Endodermal cell (in vitro differentiated cells): ENCODE results near the gene GLUD1. TPM values are rescaled to one million over a fixed set of nuclear protein-coding genes. Genes with fewer than 3 reads are reported as not detected.
"Not testable (repeated sequence)": the region's sequence is repeated elsewhere in the genome, so short reads cannot be mapped to it uniquely, and the experiment has no call there.

Source experiments
- DNase-seq: peaks from one replicate; pipeline ENCODE4 v3.0.0-alpha.2; 2017
- H3K27ac ChIP-seq: 2 replicates; pipeline ENCODE4 v1.5.1; 2013; ENCODE audit warnings: mild to moderate bottlenecking, low read depth, low read length, moderate library complexity
- H3K27me3 ChIP-seq: 2 replicates; pipeline ENCODE4 v1.6.1; 2013; ENCODE audit warnings: mild to moderate bottlenecking, low read length, moderate library complexity; ENCODE audit not compliant: insufficient read depth, control insufficient read depth, poor library complexity, severe bottlenecking
- H3K36me3 ChIP-seq: 2 replicates; pipeline ENCODE4 v1.7.0; 2013; ENCODE audit warnings: mild to moderate bottlenecking, low read length, moderate library complexity; ENCODE audit not compliant: control insufficient read depth, insufficient read depth
- H3K4me1 ChIP-seq: one replicate; pipeline ENCODE4 v1.7.0; 2013; ENCODE audit warnings: low read length; ENCODE audit not compliant: control insufficient read depth, insufficient read depth
- H3K4me3 ChIP-seq: 2 replicates; pipeline ENCODE4 v1.5.1; 2013; ENCODE audit warnings: mild to moderate bottlenecking, low read length, moderate library complexity
- H3K9ac ChIP-seq: 2 replicates; pipeline ENCODE4 v1.6.1; 2013; ENCODE audit warnings: mild to moderate bottlenecking, low read length, moderate library complexity; ENCODE audit not compliant: poor library complexity, severe bottlenecking; ENCODE audit errors: extremely low read depth
- H3K9me3 ChIP-seq: 2 replicates; pipeline ENCODE4 v1.6.1; 2013; ENCODE audit warnings: mild to moderate bottlenecking, low read length, moderate library complexity; ENCODE audit not compliant: control insufficient read depth
- H3K27ac Mint-ChIP-seq: 2 replicates; pipeline ENCODE4 v1.8.0; 2020; ENCODE audit warnings: mixed read lengths
- H3K27me3 Mint-ChIP-seq: 2 replicates; pipeline ENCODE4 v1.8.0; 2021; ENCODE audit warnings: mild to moderate bottlenecking, mixed read lengths; ENCODE audit not compliant: insufficient read depth
- H3K36me3 Mint-ChIP-seq: 2 replicates; pipeline ENCODE4 v1.8.0; 2020; ENCODE audit warnings: low read depth, mixed read lengths
- H3K4me1 Mint-ChIP-seq: 2 replicates; pipeline ENCODE4 v1.8.0; 2020; ENCODE audit warnings: mixed read lengths
- H3K4me3 Mint-ChIP-seq: 2 replicates; pipeline ENCODE4 v1.8.0; 2020; ENCODE audit warnings: mild to moderate bottlenecking, moderate library complexity, mixed read lengths
- H3K9me3 Mint-ChIP-seq: 2 replicates; pipeline ENCODE4 v1.8.0; 2020; ENCODE audit warnings: mild to moderate bottlenecking, mixed read lengths
- CTCF ChIP-seq: fragments of 200-600 bp; sonication (generic); conservative IDR thresholded peaks from 2 replicates; pipeline ENCODE4 v1.5.0; 2021; ENCODE audit warnings: antibody characterized with exemption, mild to moderate bottlenecking
- WGBS, 2 experiments: methylation state at CpG; one replicate each; pipeline versions ENCODE4 v1.1.5 to v1.1.7; 2013; ENCODE audit warnings: missing lambda C conversion rate in 2 of 2, mixed read lengths in 1 of 2; ENCODE audit not compliant: insufficient coverage in 1 of 2, insufficient read length in 1 of 2; 5-methylcytosine and 5-hydroxymethylcytosine counted together
- long read RNA-seq, 4 experiments: library from polyadenylated mRNA in 2 of 4; library from RNA in 1 of 4; library from capped mRNA in 1 of 4; stranded (forward) in 3 of 4; unstranded in 1 of 4; transcript quantifications; one replicate each; pipeline ENCODE4 v2.0.0, GENCODE V29; 2020 to 2021; ENCODE audit warnings: inconsistent platforms in 1 of 4
- polyA plus RNA-seq, 2 experiments: library from polyadenylated mRNA; stranded (reverse); fragments of 50-300 nt; gene quantifications; one replicate each; pipeline ENCODE4 v1.2.3, GENCODE V29; 2013
- total RNA-seq, 2 donors: library from RNA; stranded (reverse); fragmentation: NEBNext Ultra II Directional in 1 of 2; extraction: Animal tissue kit (Norgen Biotek cat#: 25700) in 1 of 2; gene quantifications; 2 replicates in 1 of 2; 3 replicates in 1 of 2; pipeline ENCODE4 v1.2.1, GENCODE V29; 2021

GLUD1 gene
- total RNA-seq = 100 to 1,000 TPM; 104 to 107 TPM
- polyA plus RNA-seq (2013, experiment 1 of 2) = 80.7 TPM
- polyA plus RNA-seq (2013, experiment 2 of 2) = 74.5 TPM
- long read RNA-seq, experiment 1, transcript GLUD1-201 (13 exons, 3,039 nt) = major isoform, 14 of 34 reads
- long read RNA-seq, experiment 1, partial matches to known transcripts = 8 of 34 reads
- long read RNA-seq, experiment 1, other reads (novel, unspliced or antisense) = 12 of 34 reads
- long read RNA-seq, experiment 2, transcript GLUD1-201 (13 exons, 3,039 nt) = major isoform, 218 of 247 reads
- long read RNA-seq, experiment 2, partial matches to known transcripts = 16 of 247 reads
- long read RNA-seq, experiment 2, other reads (novel, unspliced or antisense) = 13 of 247 reads
- long read RNA-seq, experiment 3, transcript GLUD1-201 (13 exons, 3,039 nt) = major isoform, 162 of 177 reads
- long read RNA-seq, experiment 3, partial matches to known transcripts = 6 of 177 reads
- long read RNA-seq, experiment 3, other reads (novel, unspliced or antisense) = 9 of 177 reads
- long read RNA-seq, experiment 4, partial matches to known transcripts = 1 of 1 reads
- long read RNA-seq, experiment 4, other reads (novel, unspliced or antisense) = 0 of 1 reads

GRCh38 chr10:87094373-87095235, at the start of gene GLUD1, which contains the start of gene SHLD2:
Gene GLUD1, minus strand, starts transcription at chr10:87094843. Its CDS starts 74 bp downstream, at chr10:87094769.
Gene SHLD2, plus strand, starts transcription at chr10:87095206. Its CDS starts 56,149 bp downstream, at chr10:87151355.
- Mint-ChIP-seq H3K27ac (peak within 1 kb of the TSS; percentile 96), H3K27me3 (no peaks in the 10 kb centered on the region), H3K4me1 (peaks cover 23% of the 10 kb centered on the region), H3K36me3 (peaks cover 19% of the 10 kb centered on the region), H3K9me3 (no peaks in the 10 kb centered on the region), H3K4me3 (peak within 1 kb of the TSS; percentile 85)
- Histone ChIP-seq H3K27ac (peak within 1 kb of the TSS; percentile 76), H3K36me3 (peaks cover 23% of the 10 kb centered on the region), H3K4me1 (peaks cover 7% of the 10 kb centered on the region), H3K9ac (peak within 1 kb of the TSS; percentile 86), H3K27me3 (no peaks in the 10 kb centered on the region), H3K4me3 (peak within 1 kb of the TSS; percentile 92), H3K9me3 (no peaks in the 10 kb centered on the region)
- 0% methylated on average over 23 to 91 of the region's 111 CpGs for WGBS, 2 experiments
- peak; percentile 96 for DNase-seq
- TF ChIP-seq CTCF = no peak

- not testable (repeated sequence) for H3K4me3 ChIP-seq, H3K4me3 Mint-ChIP-seq, H3K9me3 ChIP-seq, H3K4me1 ChIP-seq, H3K27ac ChIP-seq, H3K27me3 Mint-ChIP-seq, H3K4me1 Mint-ChIP-seq, H3K27me3 ChIP-seq, H3K27ac Mint-ChIP-seq, H3K36me3 ChIP-seq, H3K9ac ChIP-seq
- DNase-seq = peak; percentile 37
- Mint-ChIP-seq H3K9me3 (peaks cover 14% of the 10 kb centered on the region), H3K36me3 (peaks cover 13% of the 10 kb centered on the region)
- WGBS, 2 experiments = 93 to 94% methylated on average over 3 to 6 of the region's 6 CpGs
- TF ChIP-seq CTCF = peak; percentile 21
Measured at GRCh38 chr10:87143109-87143418, 48.4 kb upstream of the GLUD1 start.

GRCh38 chr10:87142230-87143108, 47.8 kb upstream of the GLUD1 start:
- H3K36me3 ChIP-seq, H3K27ac Mint-ChIP-seq, H3K27ac ChIP-seq, DNase-seq, H3K9ac ChIP-seq, H3K4me1 ChIP-seq, H3K4me3 ChIP-seq, H3K9me3 ChIP-seq, H3K4me1 Mint-ChIP-seq, H3K4me3 Mint-ChIP-seq, H3K27me3 Mint-ChIP-seq, H3K27me3 ChIP-seq: not testable (repeated sequence)
- WGBS, 2 experiments = 91% methylated on average over 2 of the region's 5 CpGs; no CpG with 5 or more reads in 1 of the 2 experiments
- Mint-ChIP-seq H3K9me3 (peaks cover 20% of the 10 kb centered on the region), H3K36me3 (peaks cover 17% of the 10 kb centered on the region)

- not testable (repeated sequence) for H3K4me3 Mint-ChIP-seq, H3K4me1 ChIP-seq, H3K27me3 ChIP-seq, H3K27me3 Mint-ChIP-seq, H3K27ac ChIP-seq, DNase-seq, H3K4me3 ChIP-seq, H3K4me1 Mint-ChIP-seq, H3K36me3 ChIP-seq, H3K27ac Mint-ChIP-seq, H3K9ac ChIP-seq
- H3K9me3 ChIP-seq = peaks cover 16% of the 10 kb centered on the region
- Mint-ChIP-seq H3K9me3 (peaks cover 28% of the 10 kb centered on the region), H3K36me3 (peaks cover 33% of the 10 kb centered on the region)
Measured at GRCh38 chr10:87137478-87137877, 42.8 kb upstream of the GLUD1 start.

- H3K4me3 ChIP-seq, DNase-seq, H3K4me1 Mint-ChIP-seq, H3K27ac ChIP-seq, H3K9ac ChIP-seq, H3K27ac Mint-ChIP-seq, H3K27me3 ChIP-seq, H3K4me3 Mint-ChIP-seq, H3K27me3 Mint-ChIP-seq, H3K4me1 ChIP-seq, H3K36me3 ChIP-seq: not testable (repeated sequence)
- peaks cover 16% of the 10 kb centered on the region for H3K9me3 ChIP-seq
- H3K9me3 Mint-ChIP-seq = peaks cover 24% of the 10 kb centered on the region
- WGBS, 2 experiments = 92% methylated on average over 2 of the region's 2 CpGs; no CpG with 5 or more reads in 1 of the 2 experiments
- peaks cover 34% of the 10 kb centered on the region for H3K36me3 Mint-ChIP-seq
Measured at GRCh38 chr10:87134440-87134839, 39.8 kb upstream of the GLUD1 start.
